T-cell (primary cell): ENCODE data around the gene LUZP2. TPM values are rescaled to one million over a fixed set of nuclear protein-coding genes. Genes with fewer than 3 reads are reported as not detected.

ENCODE experiments used
- ATAC-seq, 4 experiments: fragments of 200-7000 bp in 3 of 4; fragments of 150-1000 bp in 1 of 4; cut with Tn5 transposase; replicated peaks in 1 of 4; 1 replicate in 3 of 4; 2 replicates in 1 of 4; pipeline ENCODE4 v1.10.0; 2021; ENCODE audit warnings: moderate library complexity in 3 of 4, mild to moderate bottlenecking in 2 of 4, moderate number of reproducible peaks in 1 of 4
- CTCF ChIA-PET, 2 donors: fragments of 300-600 bp; sonication (Branson Sonifier 250); formaldehyde crosslinking; loops; one replicate each; lab custom pipeline; 2022; ENCODE audit warnings: antibody characterized with exemption in 2 of 2; lab: Charles Lee
- POLR2A ChIA-PET, 2 donors: fragments of 300-600 bp; sonication (Branson Sonifier 250); formaldehyde crosslinking; loops; one replicate each; lab custom pipeline; 2022; ENCODE audit warnings: antibody characterized with exemption in 2 of 2; lab: Charles Lee
- DNase-seq, 35 experiments: peaks; one replicate each; pipeline versions ENCODE4 v3.0.0 to v3.0.0-alpha.2; 2013 to 2023
- H3K27ac ChIP-seq: one replicate; pipeline ENCODE4 v1.5.1; 2013; ENCODE audit warnings: low read length
- H3K27me3 ChIP-seq, 2 experiments: replicated peaks in 1 of 2; 1 replicate in 1 of 2; 2 replicates in 1 of 2; pipeline versions ENCODE4 v1.6.1 to v1.7.0; 2013; ENCODE audit warnings: low read length in 1 of 2, mixed read lengths in 1 of 2; ENCODE audit not compliant: control insufficient read depth in 2 of 2, insufficient read depth in 2 of 2; ENCODE audit errors: extremely low read depth in 1 of 2
- H3K36me3 ChIP-seq, 2 donors: 1 replicate in 1 of 2; 2 replicates in 1 of 2; pipeline versions ENCODE4 v1.6.1 to v1.7.0; 2013; ENCODE audit warnings: low read length in 1 of 2; ENCODE audit not compliant: control insufficient read depth in 2 of 2, insufficient read depth in 1 of 2; ENCODE audit errors: extremely low read depth in 1 of 2
- H3K4me1 ChIP-seq, 2 experiments: 1 replicate in 1 of 2; 2 replicates in 1 of 2; pipeline versions ENCODE4 v1.6.1 to v1.7.0; 2013; ENCODE audit warnings: low read length in 2 of 2, mixed read lengths in 1 of 2; ENCODE audit not compliant: insufficient read depth in 2 of 2, control insufficient read depth in 1 of 2; ENCODE audit errors: extremely low read depth in 1 of 2
- H3K4me3 ChIP-seq, 2 donors: 1 replicate in 1 of 2; 2 replicates in 1 of 2; pipeline versions ENCODE4 v1.5.1 to v1.7.0; 2013; ENCODE audit warnings: mild to moderate bottlenecking in 2 of 2, low read length in 1 of 2, moderate library complexity in 1 of 2; ENCODE audit not compliant: control insufficient read depth in 1 of 2; ENCODE audit errors: extremely low read depth in 1 of 2
- H3K9me3 ChIP-seq: 2 replicates; pipeline ENCODE4 v1.7.0; 2013
- H3K27ac Mint-ChIP-seq, 2 donors: one replicate each; pipeline ENCODE4 v1.8.0; 2020 to 2021; ENCODE audit warnings: mild to moderate bottlenecking in 2 of 2, mixed read lengths in 2 of 2
- H3K27me3 Mint-ChIP-seq, 2 donors: one replicate each; pipeline ENCODE4 v1.8.0; 2021 to 2022; ENCODE audit warnings: mixed read lengths in 2 of 2
- H3K36me3 Mint-ChIP-seq: one replicate; pipeline ENCODE4 v1.8.0; 2021; ENCODE audit warnings: mixed read lengths
- H3K4me1 Mint-ChIP-seq, 3 donors: one replicate each; pipeline ENCODE4 v1.8.0; 2020 to 2022; ENCODE audit warnings: mixed read lengths in 3 of 3, mild to moderate bottlenecking in 1 of 3
- H3K4me3 Mint-ChIP-seq, 3 donors: one replicate each; pipeline ENCODE4 v1.8.0; 2020 to 2022; ENCODE audit warnings: mild to moderate bottlenecking in 3 of 3, mixed read lengths in 3 of 3, moderate library complexity in 3 of 3
- H3K9me3 Mint-ChIP-seq, 3 donors: one replicate each; pipeline ENCODE4 v1.8.0; 2020 to 2022; ENCODE audit warnings: mixed read lengths in 3 of 3
- WGBS: methylation state at CpG from one replicate; pipeline ENCODE4 v1.1.5; 2013; ENCODE audit warnings: missing lambda C conversion rate; ENCODE audit not compliant: insufficient coverage; 5-methylcytosine and 5-hydroxymethylcytosine counted together
- total RNA-seq, 35 experiments: library from RNA in 6 of 35; stranded (reverse) in 6 of 35; fragments of 120-200 nt in 1 of 35; gene quantifications; one replicate each; pipeline versions ENCODE4 v1.2.1 to v1.2.4 and lab custom pipeline; 2013 to 2026

LUZP2 gene
- total RNA-seq, 5 donors from 2014 or later (not counting 1 experiment from before 2014, with no cell fraction given), result not detected

- no peak overlapping the region for H3K4me3 ChIP-seq
- no peaks in the 10 kb centered on the region for H3K27me3 ChIP-seq
- H3K4me1 ChIP-seq, result no peaks in the 10 kb centered on the region
- ChIA-PET CTCF (no interaction called here), POLR2A (no interaction called here)
- WGBS, result no CpG with 5 or more reads among the region's 2 CpGs
- no peak for ATAC-seq
- DNase-seq, result no peak
- Mint-ChIP-seq H3K9me3 (peaks cover 9 to 13% (median 12%) of the 10 kb centered on the region in 3 donors), H3K36me3 (no peaks in the 10 kb centered on the region), H3K27me3 (no peaks in the 10 kb centered on the region), H3K4me1 (no peaks in the 10 kb centered on the region), H3K27ac (no peak overlapping the region), H3K4me3 (no peak overlapping the region)
- H3K36me3 ChIP-seq, result no peaks in the 10 kb centered on the region
- no peaks in the 10 kb centered on the region for H3K9me3 ChIP-seq
- no peak overlapping the region for H3K27ac ChIP-seq
Measured at GRCh38 chr11:24842308-24842707, 345.5 kb downstream of the LUZP2 start.

DNA sequence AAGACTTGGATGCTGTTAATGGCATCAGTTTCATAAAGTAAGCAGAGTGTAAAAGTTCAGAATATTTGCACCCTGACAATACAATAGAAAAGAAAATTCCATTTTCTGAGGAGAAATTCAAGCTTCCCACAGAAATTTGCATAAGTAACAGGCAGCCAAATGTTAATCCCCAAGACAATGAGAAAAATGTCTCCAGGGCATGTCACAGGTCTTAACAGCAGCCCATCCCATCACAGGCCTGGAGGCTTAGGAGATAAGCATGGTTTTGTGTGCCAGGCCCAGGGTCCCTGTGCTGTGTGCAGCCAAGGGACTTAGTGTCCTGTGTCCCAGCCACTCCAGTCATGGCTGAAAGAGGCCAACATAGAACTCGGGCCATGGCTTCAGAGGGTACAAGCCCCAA is 347.6 kb downstream of the LUZP2 start:
- DNase-seq, result no peak
- Mint-ChIP-seq H3K4me1 (no peaks in the 10 kb centered on the region), H3K27me3 (no peaks in the 10 kb centered on the region), H3K4me3 (no peak overlapping the region), H3K36me3 (no peaks in the 10 kb centered on the region), H3K9me3 (peaks cover 9 to 17% (median 16%) of the 10 kb centered on the region in 3 donors), H3K27ac (no peak overlapping the region)
- 50% methylated on average over 1 of the region's 1 CpG for WGBS
- ChIA-PET POLR2A (no interaction called here), CTCF (no interaction called here)
- ATAC-seq, result no peak
- Histone ChIP-seq H3K9me3 (no peaks in the 10 kb centered on the region), H3K27me3 (no peaks in the 10 kb centered on the region), H3K36me3 (no peaks in the 10 kb centered on the region), H3K4me3 (no peak overlapping the region), H3K4me1 (no peaks in the 10 kb centered on the region), H3K27ac (no peak overlapping the region)

GRCh38 chr11:24848857-24849256 is 352.0 kb downstream of the LUZP2 start:
- ChIA-PET POLR2A (no interaction called here), CTCF (no interaction called here)
- ATAC-seq, result no peak
- DNase-seq, result no peak
- H3K27me3 ChIP-seq, result no peaks in the 10 kb centered on the region
- Mint-ChIP-seq H3K27me3 (no peaks in the 10 kb centered on the region), H3K9me3 (peaks cover 16 to 28% (median 20%) of the 10 kb centered on the region in 3 donors), H3K4me3 (no peak overlapping the region), H3K36me3 (no peaks in the 10 kb centered on the region), H3K27ac (no peak overlapping the region), H3K4me1 (no peaks in the 10 kb centered on the region)
- no peak overlapping the region for H3K4me3 ChIP-seq
- no peaks in the 10 kb centered on the region for H3K9me3 ChIP-seq
- H3K36me3 ChIP-seq, result no peaks in the 10 kb centered on the region
- WGBS, result no CpG with 5 or more reads among the region's 1 CpG
- H3K4me1 ChIP-seq, result no peaks in the 10 kb centered on the region
- H3K27ac ChIP-seq, result no peak overlapping the region

DNA sequence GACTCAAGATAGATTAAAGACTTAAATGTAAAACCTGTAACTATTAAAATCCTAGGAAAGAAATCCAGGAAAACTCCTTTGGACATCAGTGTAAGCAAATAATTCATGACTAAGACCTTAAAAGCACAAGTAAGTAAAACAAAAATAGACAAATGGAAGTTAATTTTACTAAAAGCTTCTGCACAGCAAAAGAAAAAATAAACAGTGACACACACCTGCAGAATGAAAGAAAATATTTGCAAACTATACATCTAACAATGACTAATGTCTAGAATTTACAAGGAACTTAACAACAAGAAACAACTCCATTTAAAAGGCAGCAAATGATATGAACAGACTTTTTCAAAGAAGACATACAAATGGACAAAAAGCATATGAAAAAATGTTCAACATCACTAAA is 359.1 kb downstream of the LUZP2 start:
- ChIA-PET POLR2A (no interaction called here), CTCF (no interaction called here)
- Histone ChIP-seq H3K4me3 (no peak overlapping the region), H3K27ac (no peak overlapping the region), H3K4me1 (no peaks in the 10 kb centered on the region), H3K36me3 (no peaks in the 10 kb centered on the region), H3K9me3 (no peaks in the 10 kb centered on the region), H3K27me3 (no peaks in the 10 kb centered on the region)
- ATAC-seq (no peak), DNase-seq (no peak)
- no peaks in the 10 kb centered on the region for H3K36me3 Mint-ChIP-seq
- peaks cover 10 to 32% (median 19%) of the 10 kb centered on the region in 3 donors for H3K9me3 Mint-ChIP-seq
- no peak overlapping the region for H3K27ac Mint-ChIP-seq
- H3K27me3 Mint-ChIP-seq, result no peaks in the 10 kb centered on the region
- H3K4me3 Mint-ChIP-seq, result no peak overlapping the region
- no peaks in the 10 kb centered on the region for H3K4me1 Mint-ChIP-seq

- Histone ChIP-seq H3K4me3 (no peak overlapping the region), H3K4me1 (no peaks in the 10 kb centered on the region), H3K27me3 (no peaks in the 10 kb centered on the region), H3K27ac (no peak overlapping the region), H3K9me3 (no peaks in the 10 kb centered on the region), H3K36me3 (no peaks in the 10 kb centered on the region)
- no peaks in the 10 kb centered on the region for H3K36me3 Mint-ChIP-seq
- H3K27ac Mint-ChIP-seq, result no peak overlapping the region
- no peaks in the 10 kb centered on the region for H3K27me3 Mint-ChIP-seq
- WGBS, result 77% methylated on average over 5 of the region's 9 CpGs
- ChIA-PET CTCF (interaction anchor here in 1 of 2 donors (0.6 kb wide), 1 partner anchor 72 kb away, joined by 4 read pairs; no protein-coding TSS in a partner anchor), POLR2A (no interaction called here)
- H3K4me1 Mint-ChIP-seq, result no peaks in the 10 kb centered on the region
- ATAC-seq, result no peak
- DNase-seq, result no peak
- H3K9me3 Mint-ChIP-seq, result peaks cover 10 to 33% (median 12%) of the 10 kb centered on the region in 3 donors
- H3K4me3 Mint-ChIP-seq, result no peak overlapping the region
Measured at GRCh38 chr11:24859801-24860300, 363.0 kb downstream of the LUZP2 start.

DNA sequence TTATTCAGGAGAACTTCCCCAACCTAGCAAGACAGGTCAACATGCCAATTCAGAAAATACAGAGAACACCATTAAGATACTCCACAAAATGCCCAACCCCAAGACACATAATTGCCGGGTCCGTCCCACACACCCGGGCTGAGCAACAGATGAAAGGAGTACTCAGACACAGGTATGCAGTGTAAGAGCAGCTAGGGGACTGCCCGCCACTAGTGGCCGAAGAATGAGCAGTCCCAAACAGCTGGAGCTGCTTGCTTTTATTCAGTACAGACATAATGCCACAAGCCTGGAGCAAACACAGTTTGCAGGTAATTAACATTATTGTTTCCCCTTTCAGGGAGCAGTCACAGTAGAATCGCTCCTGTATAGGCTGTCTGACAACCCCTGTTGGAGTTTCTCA is 364.6 kb downstream of the LUZP2 start:
- Mint-ChIP-seq H3K27me3 (no peaks in the 10 kb centered on the region), H3K4me3 (no peak overlapping the region), H3K9me3 (peaks cover 10 to 27% (median 11%) of the 10 kb centered on the region in 3 donors), H3K4me1 (no peaks in the 10 kb centered on the region), H3K36me3 (no peaks in the 10 kb centered on the region), H3K27ac (no peak overlapping the region)
- no peak for ATAC-seq
- no peaks in the 10 kb centered on the region for H3K9me3 ChIP-seq
- ChIA-PET POLR2A (no interaction called here), CTCF (no interaction called here)
- no peak for DNase-seq
- WGBS, result 91% methylated on average over 6 of the region's 6 CpGs
- no peak overlapping the region for H3K27ac ChIP-seq
- H3K4me1 ChIP-seq, result no peaks in the 10 kb centered on the region
- H3K27me3 ChIP-seq, result no peaks in the 10 kb centered on the region
- no peaks in the 10 kb centered on the region for H3K36me3 ChIP-seq
- H3K4me3 ChIP-seq, result no peak overlapping the region

GRCh38 chr11:24866743-24867142 is 369.9 kb downstream of the LUZP2 start:
- Histone ChIP-seq H3K27ac (no peak overlapping the region), H3K9me3 (peaks cover 2% of the 10 kb centered on the region), H3K36me3 (no peaks in the 10 kb centered on the region), H3K4me3 (no peak overlapping the region), H3K27me3 (no peaks in the 10 kb centered on the region), H3K4me1 (no peaks in the 10 kb centered on the region)
- no peak for ATAC-seq
- Mint-ChIP-seq H3K36me3 (no peaks in the 10 kb centered on the region), H3K4me3 (no peak overlapping the region), H3K9me3 (peaks cover 13 to 27% (median 25%) of the 10 kb centered on the region in 3 donors), H3K4me1 (no peaks in the 10 kb centered on the region), H3K27me3 (no peaks in the 10 kb centered on the region), H3K27ac (no peak overlapping the region)
- DNase-seq, result no peak
- CTCF ChIA-PET, result no interaction called here
- POLR2A ChIA-PET, result no interaction called here
- WGBS, result 90% methylated on average over 4 of the region's 4 CpGs
